HuH-7.5 (cell line): ENCODE results near the gene ESRRB.

ENCODE experiments used
- DNase-seq: peaks from one replicate; pipeline ENCODE4 v3.0.0; 2011; ENCODE audit warnings: low spot score

The ESRRB gene

DNA sequence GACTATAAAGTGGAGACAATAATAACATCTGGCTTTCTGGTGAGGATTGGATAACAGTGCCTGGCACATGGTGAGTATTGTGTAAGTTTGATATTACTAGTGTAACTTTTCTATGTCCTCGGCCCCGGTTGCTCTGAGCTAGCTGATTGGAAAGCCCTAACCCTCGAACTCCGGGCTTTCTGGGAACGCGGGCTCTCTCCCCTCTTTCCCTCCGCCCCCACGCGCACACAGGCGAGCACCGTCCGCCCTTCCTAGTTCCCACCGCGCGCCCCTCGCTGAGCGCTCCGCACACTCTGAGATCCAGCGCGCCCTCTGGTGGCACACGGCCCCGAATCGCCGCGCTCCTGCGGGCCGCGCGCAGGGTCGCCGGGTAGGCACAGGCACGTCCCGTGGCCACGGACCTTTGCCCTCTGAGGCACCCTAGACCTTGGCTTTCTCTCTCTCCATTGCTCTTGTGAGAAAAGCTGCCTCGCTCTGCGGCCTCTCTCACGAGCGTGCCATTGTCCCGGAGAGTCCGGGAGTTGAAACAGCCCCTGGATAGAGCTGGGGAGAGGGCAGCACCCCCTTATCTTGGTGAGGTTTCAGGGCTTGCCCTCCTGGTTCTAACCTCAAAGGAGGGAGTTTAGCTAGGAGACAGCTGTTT lies 23.2 kb upstream of the ESRRB start:
- peak; percentile 68 for DNase-seq

- no peak for DNase-seq
These were observed 21.6 kb upstream of the ESRRB start for GRCh38 chr14:76354310-76354709.

GRCh38 chr14:76355771-76356170 lies 20.2 kb upstream of the ESRRB start:
- no peak for DNase-seq

DNA sequence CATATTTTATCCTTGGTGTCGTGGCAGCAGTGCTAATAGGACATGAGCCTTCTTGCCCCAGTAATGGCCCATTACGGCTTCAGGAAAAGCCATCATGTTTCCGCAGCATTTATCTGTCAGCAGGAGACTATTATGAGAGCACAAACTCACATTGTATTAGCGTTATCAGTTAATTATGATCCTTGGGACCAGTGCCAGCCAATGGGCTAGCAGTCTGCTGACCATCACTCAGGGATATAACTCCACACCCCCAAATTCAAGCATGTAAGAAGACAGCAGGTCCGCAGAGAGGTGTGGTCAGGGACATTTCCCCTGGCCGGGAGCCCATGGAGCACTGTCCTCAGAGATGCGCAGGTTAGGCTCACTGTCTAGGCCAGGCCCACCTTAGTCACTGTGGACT lies 4.9 kb upstream of the ESRRB start:
- no peak for DNase-seq

- DNase-seq: no peak
These were observed 2.5 kb upstream of the ESRRB start for GRCh38 chr14:76373456-76373855.

- no peak for DNase-seq
These were observed 453 bp upstream of the ESRRB start for GRCh38 chr14:76375484-76375883.

- no peak for DNase-seq
These were observed 506 bp downstream of the ESRRB start for GRCh38 chr14:76376409-76376877.

- DNase-seq: no peak
These were observed 1.2 kb downstream of the ESRRB start for GRCh38 chr14:76376878-76377734.

- DNase-seq: no peak
These were observed 1.8 kb downstream of the ESRRB start for GRCh38 chr14:76377735-76378074.

- no peak for DNase-seq
These were observed 5.1 kb downstream of the ESRRB start for GRCh38 chr14:76380991-76381390.

DNA sequence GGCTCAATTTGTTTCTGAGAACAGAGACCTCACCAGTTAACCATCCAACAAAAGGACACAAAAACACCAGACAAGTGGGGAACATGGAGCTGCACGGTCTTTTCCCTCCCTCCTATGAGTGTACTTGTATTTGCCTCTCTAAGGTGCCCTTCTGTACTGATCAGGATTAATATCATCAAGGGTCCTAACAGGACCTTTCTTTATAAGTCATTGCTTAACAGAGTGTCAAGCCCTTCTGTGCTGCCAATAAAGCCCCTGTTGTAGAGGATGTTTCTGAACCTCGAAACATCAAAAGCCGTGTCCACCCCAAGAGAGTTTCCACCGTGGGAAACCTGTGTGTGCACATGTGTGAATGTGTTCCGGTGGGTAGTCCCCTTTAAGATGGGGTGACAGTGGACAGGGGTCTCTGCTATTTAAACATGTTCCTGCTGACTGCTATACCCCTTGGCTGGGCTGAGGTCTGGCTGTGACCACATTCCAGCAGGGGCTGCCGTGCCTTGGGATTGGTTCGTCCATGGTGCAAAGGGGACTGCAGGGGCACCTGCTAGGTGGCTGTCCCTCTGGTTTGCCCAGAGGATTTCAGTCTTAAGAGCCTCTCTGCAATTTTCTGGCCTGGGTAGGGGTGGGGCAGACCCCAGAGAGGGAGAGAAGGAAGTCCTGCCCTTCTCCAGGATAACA lies 6.0 kb downstream of the ESRRB start:
- DNase-seq: no peak

GRCh38 chr14:76382495-76382832 lies 6.5 kb downstream of the ESRRB start:
- DNase-seq: no peak

- DNase-seq: no peak
These were observed 9.5 kb downstream of the ESRRB start for GRCh38 chr14:76385435-76385834.

DNA sequence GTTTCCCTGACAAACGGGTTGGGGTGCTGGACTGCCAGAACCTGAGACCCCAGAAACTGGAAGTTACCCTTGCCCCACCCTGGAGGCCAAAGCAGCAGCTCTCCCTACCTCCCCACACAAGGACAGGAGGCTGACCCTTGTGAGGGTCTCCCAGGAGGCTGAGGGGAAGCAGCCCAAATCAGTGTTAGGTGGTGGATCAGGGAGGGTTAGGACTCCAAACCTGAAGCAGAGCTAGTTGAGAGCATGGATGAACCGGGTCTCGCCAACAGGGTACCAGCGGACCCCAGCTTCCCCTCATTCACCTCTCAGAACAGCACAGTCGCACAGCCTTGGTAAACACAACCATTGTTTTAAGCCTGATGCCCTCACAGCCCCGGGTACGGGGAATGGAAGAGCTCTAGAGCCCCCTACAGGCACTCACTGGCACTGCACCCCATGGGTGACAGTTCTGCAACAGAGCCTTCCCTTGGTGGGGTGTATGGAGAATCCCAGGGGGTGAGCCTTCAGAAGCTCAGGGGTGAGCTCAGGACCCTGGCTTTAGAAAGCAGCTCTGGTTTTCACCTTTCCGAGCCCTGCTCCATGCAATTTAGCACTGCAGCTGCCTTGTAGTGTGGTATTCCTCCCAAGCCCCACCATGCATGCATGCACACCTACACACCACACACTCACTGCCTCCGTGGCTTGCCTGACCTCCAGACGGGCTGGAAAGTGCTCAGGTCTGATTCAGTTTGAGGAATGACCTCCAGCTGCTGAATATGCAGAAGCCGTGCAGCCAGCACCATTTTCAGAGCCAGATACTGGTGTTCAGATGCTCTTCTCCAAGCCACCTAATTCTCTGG lies 11.2 kb downstream of the ESRRB start:
- peak; percentile 92 for DNase-seq

DNA sequence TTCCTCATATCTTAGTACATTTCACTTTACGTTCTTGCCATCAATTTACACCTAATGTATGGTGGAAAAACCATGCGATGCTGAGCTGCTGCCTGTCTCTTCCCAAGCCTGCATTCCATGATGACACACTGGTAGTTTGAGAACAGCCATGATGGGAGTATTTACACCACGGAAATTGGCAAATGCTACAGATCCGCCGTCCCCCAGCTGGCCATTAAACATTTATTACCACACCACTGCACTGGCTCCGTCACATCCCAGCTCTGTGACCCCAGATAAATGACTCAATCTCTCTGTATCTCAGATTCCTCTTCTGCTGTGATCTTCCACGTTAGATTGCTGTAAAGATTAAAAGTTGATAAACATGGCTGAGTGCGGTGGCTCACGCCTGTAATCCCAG lies 13.9 kb downstream of the ESRRB start:
- no peak for DNase-seq

DNA sequence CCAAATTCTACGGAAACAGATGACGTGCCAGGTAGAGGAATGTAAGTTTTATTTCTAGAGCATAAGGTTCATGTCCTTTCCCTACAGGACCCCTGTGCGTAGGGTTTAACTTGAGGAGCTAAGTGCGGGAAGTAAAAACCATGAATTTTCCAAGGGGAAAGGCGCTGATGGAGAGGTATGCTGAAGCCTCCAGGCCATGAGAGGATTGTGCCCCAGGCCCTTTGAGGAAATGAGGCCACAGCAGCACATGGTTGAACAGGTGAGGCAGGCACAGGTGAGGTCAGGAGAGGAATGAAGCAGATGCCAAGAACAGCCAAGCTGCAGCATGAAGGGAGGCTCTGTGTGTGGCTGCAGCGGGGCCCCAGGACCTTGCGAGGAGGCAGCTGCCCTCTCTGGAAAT lies 14.7 kb downstream of the ESRRB start:
- DNase-seq: no peak

- DNase-seq: no peak
These were observed 16.2 kb downstream of the ESRRB start for GRCh38 chr14:76391981-76392690.

GRCh38 chr14:76394569-76394968 lies 18.6 kb downstream of the ESRRB start:
- DNase-seq: no peak

DNA sequence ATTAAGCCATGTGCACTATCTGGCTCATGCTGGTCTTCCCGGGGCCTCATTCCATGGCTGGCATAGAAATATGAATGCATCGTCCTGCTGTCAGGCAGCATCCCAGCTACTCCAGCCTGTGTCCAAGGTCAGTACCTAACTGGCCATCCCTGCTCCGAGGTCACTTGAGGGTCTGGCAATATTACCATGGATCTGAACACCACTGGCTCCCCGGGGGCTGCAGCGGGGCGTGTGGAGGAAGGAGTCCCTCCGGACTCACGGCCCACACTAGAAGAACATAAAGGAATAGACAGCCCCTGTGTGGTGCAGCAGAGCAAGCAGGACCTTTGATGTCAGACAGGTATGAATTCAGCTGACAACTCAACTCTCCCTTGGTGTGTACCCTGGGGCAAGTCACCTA lies 19.2 kb downstream of the ESRRB start:
- DNase-seq: no peak

DNA sequence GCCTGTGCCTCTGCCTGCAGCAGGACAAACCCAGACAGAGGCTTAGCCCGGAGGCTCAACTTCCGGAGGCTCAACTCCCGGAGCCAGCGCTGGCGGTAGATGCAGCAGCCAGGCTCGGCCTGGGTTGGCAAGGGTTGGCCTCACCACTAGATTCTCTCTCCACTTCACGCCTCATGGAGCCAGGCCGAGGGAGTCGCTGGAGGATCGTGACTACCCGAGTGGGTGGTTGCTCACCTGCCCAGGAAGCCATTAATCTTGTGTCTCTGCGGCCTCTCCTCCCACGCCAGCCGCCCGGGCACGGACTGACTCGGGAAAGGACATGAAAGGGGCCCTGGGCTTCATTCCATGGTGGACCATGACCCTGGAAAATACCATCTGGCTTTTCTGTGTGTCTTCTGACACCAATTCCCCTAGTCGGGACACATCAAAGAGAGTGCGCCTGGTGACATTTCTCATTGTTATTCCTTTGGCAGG lies 20.8 kb downstream of the ESRRB start:
- no peak for DNase-seq

- DNase-seq: no peak
These were observed 29.7 kb downstream of the ESRRB start for GRCh38 chr14:76405627-76406026.
